ENCODE measurements around the gene DTWD2.

DNA sequence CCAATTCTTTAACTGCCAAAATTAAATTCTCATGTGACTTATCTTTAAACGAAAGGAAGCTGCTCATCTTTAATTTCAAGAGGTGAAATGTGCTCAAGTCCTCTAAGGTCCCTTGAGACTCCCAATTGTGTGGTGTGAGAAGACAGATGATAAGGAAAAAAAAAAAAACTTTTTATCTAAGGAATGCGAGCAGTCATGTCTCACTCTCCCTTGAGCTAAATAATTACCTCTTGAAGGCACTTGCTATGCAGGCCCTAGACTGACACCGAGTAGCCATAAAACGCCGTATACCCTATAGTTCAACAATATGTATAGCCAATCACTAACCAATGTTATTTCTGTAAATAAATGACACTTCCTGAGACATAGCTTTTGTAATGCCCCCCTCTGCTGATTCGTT lies 1.5 kb upstream of the DTWD2 start:
- TF ChIP-seq, protein P1, sequence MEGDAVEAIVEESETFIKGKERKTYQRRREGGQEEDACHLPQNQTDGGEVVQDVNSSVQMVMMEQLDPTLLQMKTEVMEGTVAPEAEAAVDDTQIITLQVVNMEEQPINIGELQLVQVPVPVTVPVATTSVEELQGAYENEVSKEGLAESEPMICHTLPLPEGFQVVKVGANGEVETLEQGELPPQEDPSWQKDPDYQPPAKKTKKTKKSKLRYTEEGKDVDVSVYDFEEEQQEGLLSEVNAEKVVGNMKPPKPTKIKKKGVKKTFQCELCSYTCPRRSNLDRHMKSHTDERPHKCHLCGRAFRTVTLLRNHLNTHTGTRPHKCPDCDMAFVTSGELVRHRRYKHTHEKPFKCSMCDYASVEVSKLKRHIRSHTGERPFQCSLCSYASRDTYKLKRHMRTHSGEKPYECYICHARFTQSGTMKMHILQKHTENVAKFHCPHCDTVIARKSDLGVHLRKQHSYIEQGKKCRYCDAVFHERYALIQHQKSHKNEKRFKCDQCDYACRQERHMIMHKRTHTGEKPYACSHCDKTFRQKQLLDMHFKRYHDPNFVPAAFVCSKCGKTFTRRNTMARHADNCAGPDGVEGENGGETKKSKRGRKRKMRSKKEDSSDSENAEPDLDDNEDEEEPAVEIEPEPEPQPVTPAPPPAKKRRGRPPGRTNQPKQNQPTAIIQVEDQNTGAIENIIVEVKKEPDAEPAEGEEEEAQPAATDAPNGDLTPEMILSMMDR (IDR thresholded peaks at IDR 0.05; ENCODE audit: poor library complexity), result no peak
- TF ChIP-seq EZH2 (IDR thresholded peaks at IDR 0.05; ENCODE audit: borderline replicate concordance) (no peak), EZH2phosphoT487 (IDR thresholded peaks at IDR 0.05; ENCODE audit: low read depth, severe bottlenecking, unreplicated experiment) (no peak)

Data from hepatocyte (in vitro differentiated cells).